Fibroblast of lung (primary cell): ENCODE data around the gene ATP8A2. TPM values are rescaled to one million over a fixed set of nuclear protein-coding genes. Genes with fewer than 3 reads are reported as not detected.

Experiments used
- DNase-seq, 2 donors: peaks; one replicate each; pipeline versions ENCODE4 v3.0.0 to v3.0.0-alpha.2; 2010; ENCODE audit warnings: low read depth in 2 of 2
- H2AFZ ChIP-seq: 2 replicates; pipeline ENCODE4 v1.5.1; 2012; ENCODE audit warnings: low read length, control low read depth, inconsistent platforms
- H3K27ac ChIP-seq: 2 replicates; pipeline ENCODE4 v1.5.1; 2011; ENCODE audit warnings: low read length, control low read depth; ENCODE audit not compliant: insufficient read depth
- H3K27me3 ChIP-seq: 2 replicates; pipeline ENCODE4 v1.5.1; 2011; ENCODE audit warnings: mild to moderate bottlenecking, low read length; ENCODE audit not compliant: control insufficient read depth, insufficient read depth
- H3K36me3 ChIP-seq: 2 replicates; pipeline ENCODE4 v1.5.1; 2011; ENCODE audit warnings: low read length; ENCODE audit not compliant: control insufficient read depth, insufficient read depth
- H3K4me1 ChIP-seq: 2 replicates; pipeline ENCODE4 v1.5.1; 2011; ENCODE audit warnings: low read length; ENCODE audit not compliant: control insufficient read depth, insufficient read depth; ENCODE audit errors: extremely low read depth
- H3K4me2 ChIP-seq: 2 replicates; pipeline ENCODE4 v1.5.1; 2011; ENCODE audit warnings: low read length, control low read depth; ENCODE audit not compliant: insufficient read depth; ENCODE audit errors: extremely low read depth
- H3K4me3 ChIP-seq, 4 experiments: fragments of 200-600 bp in 1 of 4; sonication (generic) in 1 of 4; replicated peaks in 1 of 4; 2 replicates each; pipeline ENCODE4 v1.5.1; 2011 to 2016; ENCODE audit warnings: low read length in 4 of 4, low read depth in 3 of 4, mild to moderate bottlenecking in 3 of 4, control low read depth in 2 of 4, inconsistent platforms in 1 of 4, mixed read lengths in 1 of 4; ENCODE audit not compliant: insufficient read depth in 1 of 4; ENCODE audit errors: control extremely low read depth in 1 of 4
- H3K79me2 ChIP-seq: 2 replicates; pipeline ENCODE4 v1.5.1; 2012; ENCODE audit warnings: mild to moderate bottlenecking, low read length, inconsistent platforms; ENCODE audit not compliant: control insufficient read depth, insufficient read depth
- H3K9ac ChIP-seq: 2 replicates; pipeline ENCODE4 v1.5.1; 2011; ENCODE audit warnings: mild to moderate bottlenecking, low read length, control low read depth; ENCODE audit not compliant: insufficient read depth
- H3K9me3 ChIP-seq: 2 replicates; pipeline ENCODE4 v1.5.1; 2012; ENCODE audit warnings: low read depth, low read length; ENCODE audit not compliant: control insufficient read depth, insufficient read depth
- H4K20me1 ChIP-seq: 2 replicates; pipeline ENCODE4 v1.5.1; 2011; ENCODE audit warnings: low read length; ENCODE audit not compliant: control insufficient read depth, insufficient read depth; ENCODE audit errors: extremely low read depth
- EZH2 ChIP-seq: IDR thresholded peaks from 2 replicates; pipeline ENCODE4 v1.5.1; 2012; ENCODE audit warnings: low read length, control low read depth, mild to moderate bottlenecking; ENCODE audit errors: missing control alignments
- polyA plus RNA-seq, 2 donors: library from polyadenylated mRNA; depleted of rRNA in 1 of 2; stranded (reverse) in 1 of 2; unstranded in 1 of 2; fragments of >200 nt; gene quantifications; 2 replicates each; pipeline ENCODE4 v1.2.1, GENCODE V29; 2011 to 2012; ENCODE audit warnings: missing spikeins in 1 of 2
- total RNA-seq: library from RNA; depleted of rRNA; stranded (reverse); fragments of >200 nt; gene quantifications from 2 replicates; pipeline ENCODE4 v1.2.1, GENCODE V29; 2014
- TF ChIP-seq, protein P1 (sequence below), 2 donors: IDR thresholded peaks in 1 of 2; conservative IDR thresholded peaks in 1 of 2; 1 replicate in 1 of 2; 2 replicates in 1 of 2; pipeline ENCODE4 v1.5.1; 2011 to 2012; ENCODE audit warnings: low read length in 2 of 2, control low read depth in 1 of 2, inconsistent platforms in 1 of 2, low read depth in 1 of 2, mild to moderate bottlenecking in 1 of 2

ATP8A2 gene
- total and polyA plus RNA-seq, 2 donors (not counting 1 experiment from before 2014, with no cell fraction given), result under 0.01 to 0.01 TPM

DNA sequence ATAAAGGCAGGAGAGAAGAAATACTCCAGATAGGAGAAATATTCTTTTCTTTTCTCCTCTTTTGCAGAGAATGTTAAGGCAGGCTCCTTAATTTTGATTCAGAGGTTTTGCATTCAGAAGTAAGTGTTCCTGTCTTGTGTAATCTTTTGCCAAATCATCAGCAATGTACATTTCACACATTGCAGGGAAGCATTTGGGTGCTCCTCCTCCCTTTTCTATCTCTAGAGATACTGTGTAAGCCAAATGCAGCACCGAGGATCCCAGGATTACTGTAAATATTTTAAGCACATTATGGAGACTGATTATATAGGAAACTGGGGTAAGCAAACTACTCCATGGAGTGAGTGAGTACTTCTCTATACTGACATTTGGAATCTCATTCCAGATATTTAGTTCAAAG is 7.2 kb downstream of the ATP8A2 start:
- no peaks in the 10 kb centered on the region for H3K4me1 ChIP-seq
- no peaks in the 10 kb centered on the region for H3K79me2 ChIP-seq
- H3K9me3 ChIP-seq, result no peaks in the 10 kb centered on the region
- H3K4me2 ChIP-seq, result no peak overlapping the region
- H3K27ac ChIP-seq, result no peak overlapping the region
- H3K27me3 ChIP-seq, result peaks cover 6% of the 10 kb centered on the region
- no peaks in the 10 kb centered on the region for H4K20me1 ChIP-seq
- DNase-seq, result no peak
- no peak overlapping the region for H3K9ac ChIP-seq
- H3K36me3 ChIP-seq, result no peaks in the 10 kb centered on the region
- TF ChIP-seq, protein P1, sequence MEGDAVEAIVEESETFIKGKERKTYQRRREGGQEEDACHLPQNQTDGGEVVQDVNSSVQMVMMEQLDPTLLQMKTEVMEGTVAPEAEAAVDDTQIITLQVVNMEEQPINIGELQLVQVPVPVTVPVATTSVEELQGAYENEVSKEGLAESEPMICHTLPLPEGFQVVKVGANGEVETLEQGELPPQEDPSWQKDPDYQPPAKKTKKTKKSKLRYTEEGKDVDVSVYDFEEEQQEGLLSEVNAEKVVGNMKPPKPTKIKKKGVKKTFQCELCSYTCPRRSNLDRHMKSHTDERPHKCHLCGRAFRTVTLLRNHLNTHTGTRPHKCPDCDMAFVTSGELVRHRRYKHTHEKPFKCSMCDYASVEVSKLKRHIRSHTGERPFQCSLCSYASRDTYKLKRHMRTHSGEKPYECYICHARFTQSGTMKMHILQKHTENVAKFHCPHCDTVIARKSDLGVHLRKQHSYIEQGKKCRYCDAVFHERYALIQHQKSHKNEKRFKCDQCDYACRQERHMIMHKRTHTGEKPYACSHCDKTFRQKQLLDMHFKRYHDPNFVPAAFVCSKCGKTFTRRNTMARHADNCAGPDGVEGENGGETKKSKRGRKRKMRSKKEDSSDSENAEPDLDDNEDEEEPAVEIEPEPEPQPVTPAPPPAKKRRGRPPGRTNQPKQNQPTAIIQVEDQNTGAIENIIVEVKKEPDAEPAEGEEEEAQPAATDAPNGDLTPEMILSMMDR (conservative IDR thresholded peaks at IDR 0.05 in 1 of 2, IDR thresholded peaks at IDR 0.05 in 1 of 2; ENCODE audit: low read depth in 1 of 2, low read length in 2 of 2), result no peak
- TF ChIP-seq EZH2, result no peak
- H3K4me3 ChIP-seq, result no peak overlapping the region
- no peak overlapping the region for H2AFZ ChIP-seq

DNA sequence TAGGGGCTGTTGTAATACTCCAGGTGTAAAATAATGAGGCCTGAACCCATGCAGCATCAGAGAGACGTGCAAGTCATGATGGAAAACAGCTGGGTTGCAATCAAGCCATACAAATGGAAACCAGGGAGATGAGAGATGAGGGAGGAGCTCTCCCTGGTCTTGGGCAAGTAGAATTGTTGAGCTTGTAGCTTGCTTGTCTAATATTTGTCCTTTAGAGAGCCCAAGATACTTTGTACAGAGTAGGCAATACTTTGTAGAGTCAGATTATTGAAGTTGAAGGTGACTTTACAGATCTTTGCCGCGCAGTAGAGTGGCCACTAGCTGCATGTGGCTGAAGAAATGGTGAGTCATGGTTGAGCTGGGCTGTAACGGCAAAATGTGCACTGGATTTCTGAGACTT is 8.3 kb downstream of the ATP8A2 start:
- no peaks in the 10 kb centered on the region for H3K79me2 ChIP-seq
- no peak overlapping the region for H3K4me2 ChIP-seq
- DNase-seq, result no peak
- H3K4me1 ChIP-seq, result no peaks in the 10 kb centered on the region
- TF ChIP-seq, protein P1 (conservative IDR thresholded peaks at IDR 0.05 in 1 of 2, IDR thresholded peaks at IDR 0.05 in 1 of 2; ENCODE audit: low read depth in 1 of 2, low read length in 2 of 2), result no peak
- TF ChIP-seq EZH2, result no peak
- no peak overlapping the region for H3K9ac ChIP-seq
- H3K9me3 ChIP-seq, result no peaks in the 10 kb centered on the region
- no peak overlapping the region for H2AFZ ChIP-seq
- H3K27ac ChIP-seq, result no peak overlapping the region
- no peaks in the 10 kb centered on the region for H3K36me3 ChIP-seq
- no peak overlapping the region for H3K4me3 ChIP-seq
- H3K27me3 ChIP-seq, result no peaks in the 10 kb centered on the region
- no peaks in the 10 kb centered on the region for H4K20me1 ChIP-seq

DNA sequence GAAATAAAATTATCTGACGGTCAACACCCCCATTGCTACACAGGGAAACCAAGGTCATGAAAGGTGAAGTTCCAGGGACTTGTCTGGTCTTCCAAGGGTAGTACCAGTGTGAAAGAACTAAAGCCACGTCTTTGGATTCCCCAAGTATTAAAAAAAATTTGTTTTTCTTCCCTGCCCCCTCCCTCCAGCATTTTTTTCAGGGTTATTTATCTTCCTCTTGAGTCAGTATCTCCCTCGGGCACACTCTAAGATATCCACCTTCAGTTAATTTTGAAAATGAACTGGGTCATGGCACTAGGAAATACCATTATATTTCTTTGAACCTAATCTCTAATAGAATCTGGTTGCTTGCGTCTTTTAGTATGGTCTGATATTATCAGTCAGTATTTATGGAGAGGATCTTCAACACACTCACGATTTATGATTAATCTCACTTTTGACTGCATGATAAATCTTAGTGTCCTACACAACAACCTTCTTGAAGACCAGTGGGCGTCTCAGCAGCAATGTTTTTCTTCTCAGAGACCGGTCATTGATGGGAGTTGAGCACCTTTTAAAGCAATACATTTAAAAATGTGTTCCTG is 9.1 kb downstream of the ATP8A2 start:
- Histone ChIP-seq H3K9ac (no peak overlapping the region), H3K79me2 (no peaks in the 10 kb centered on the region), H3K9me3 (no peaks in the 10 kb centered on the region), H3K4me1 (no peaks in the 10 kb centered on the region), H3K4me2 (no peak overlapping the region), H3K36me3 (no peaks in the 10 kb centered on the region), H3K4me3 (no peak overlapping the region), H3K27ac (no peak overlapping the region), H2AFZ (no peak overlapping the region), H3K27me3 (no peaks in the 10 kb centered on the region), H4K20me1 (no peaks in the 10 kb centered on the region)
- DNase-seq, result no peak
- TF ChIP-seq, protein P1 (conservative IDR thresholded peaks at IDR 0.05 in 1 of 2, IDR thresholded peaks at IDR 0.05 in 1 of 2; ENCODE audit: low read depth in 1 of 2, low read length in 2 of 2), result no peak
- no peak for TF ChIP-seq EZH2
